ENCODE data around the gene KLHL29.

- TF ChIP-seq CTCF (IDR thresholded peaks at IDR 0.05; ENCODE audit: low read depth, low read length, poor library complexity, severe bottlenecking) (no peak), EZH2phosphoT487 (IDR thresholded peaks at IDR 0.05; ENCODE audit: borderline replicate concordance, low read length) (no peak)
Observed at GRCh38 chr2:23521060-23521459, 136.1 kb downstream of the KLHL29 start.
